NCI-H128 (cell line): Measurements from ENCODE around the gene GNB1L.

Experiments used
- DNase-seq: peaks from one replicate; lab custom pipeline; 2025; ENCODE audit not compliant: unreplicated experiment; lab: John Stamatoyannopoulos, UW

The GNB1L gene

GRCh38 chr22:19876314-19876940, 21.8 kb upstream of the GNB1L start:
- no peak for DNase-seq

DNA sequence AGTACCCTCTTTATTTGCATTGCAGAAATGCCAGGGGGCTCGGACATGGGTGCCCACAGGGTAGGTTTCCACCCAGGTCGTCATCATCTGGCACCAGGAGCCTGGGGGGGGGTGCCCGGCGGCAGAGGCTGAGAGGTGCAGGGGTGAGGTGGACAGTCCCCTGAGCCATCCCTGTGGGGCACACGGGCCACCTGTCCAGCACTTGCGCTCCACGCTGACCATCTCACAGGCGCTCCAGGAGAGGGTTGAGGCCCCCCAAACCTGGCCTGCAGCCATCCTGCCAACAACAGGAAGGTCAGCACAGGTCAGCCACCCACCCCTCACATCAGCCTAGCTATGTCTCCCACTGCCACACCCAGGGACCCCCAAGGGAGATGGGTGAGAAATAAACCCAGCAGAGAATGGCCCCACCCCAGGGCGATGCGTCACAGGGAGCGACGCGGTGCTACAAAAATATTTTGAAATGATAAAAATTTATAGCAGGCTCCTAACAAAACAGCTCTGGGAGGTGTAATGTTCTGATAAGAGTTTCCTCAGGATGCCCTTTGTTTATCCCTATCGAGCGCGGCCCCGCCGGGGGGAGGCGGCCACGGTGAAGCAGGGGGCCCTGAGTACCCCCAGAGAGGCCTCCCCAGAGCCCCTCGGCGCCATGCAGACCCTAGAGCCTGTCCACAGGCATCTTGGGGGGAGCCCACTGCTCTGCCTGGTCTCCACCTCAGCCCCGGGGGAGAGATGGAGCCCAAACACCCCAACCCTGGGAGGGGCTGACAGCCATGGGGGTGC, 21.0 kb upstream of the GNB1L start:
- DNase-seq, result no peak

DNA sequence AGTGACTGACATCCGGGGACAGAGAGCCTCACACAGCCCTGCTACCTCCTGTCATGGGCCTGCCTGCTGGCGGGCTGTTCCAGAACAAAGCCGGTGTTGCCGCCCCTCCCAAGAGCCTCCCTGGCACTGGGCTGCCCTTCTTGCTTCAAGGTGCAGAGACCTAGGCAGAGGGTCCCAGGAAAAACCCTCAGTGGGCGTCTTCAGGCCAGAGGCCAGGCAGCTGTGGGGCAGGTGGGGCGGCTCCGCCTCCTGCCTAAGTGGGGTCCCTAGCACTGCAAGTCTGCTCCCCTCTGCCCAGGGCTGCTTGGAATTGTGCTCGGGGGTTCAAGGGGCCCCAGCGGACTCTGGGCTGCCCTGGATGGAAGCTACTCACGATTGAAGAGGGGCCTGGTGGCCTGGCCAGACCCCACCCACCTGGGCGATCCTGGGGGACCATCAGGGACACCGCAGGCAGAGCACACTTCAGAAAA, 20.4 kb upstream of the GNB1L start:
- no peak for DNase-seq

- DNase-seq, result peak; percentile 25
Observed at GRCh38 chr22:19874307-19875060, 19.8 kb upstream of the GNB1L start.

DNA sequence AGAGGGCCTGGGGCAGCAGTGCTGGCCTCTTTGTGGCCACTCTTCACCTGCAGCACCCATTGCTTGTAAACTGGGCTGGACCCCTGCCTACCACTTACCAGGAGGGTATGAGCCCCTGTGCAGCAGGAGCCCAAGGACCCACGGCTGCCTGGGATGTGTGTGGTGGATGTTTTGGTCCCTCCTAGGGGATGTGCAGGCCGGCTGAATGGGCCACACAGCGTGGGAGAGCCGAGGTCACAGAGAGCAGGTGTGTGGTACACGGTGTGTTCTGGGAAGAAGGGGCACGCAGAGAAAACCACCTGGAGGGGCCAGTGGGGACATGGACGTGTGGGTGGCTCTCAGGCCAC, 19.3 kb upstream of the GNB1L start:
- DNase-seq, result no peak

- DNase-seq, result no peak
Observed at GRCh38 chr22:19873138-19873959, 18.7 kb upstream of the GNB1L start.

DNA sequence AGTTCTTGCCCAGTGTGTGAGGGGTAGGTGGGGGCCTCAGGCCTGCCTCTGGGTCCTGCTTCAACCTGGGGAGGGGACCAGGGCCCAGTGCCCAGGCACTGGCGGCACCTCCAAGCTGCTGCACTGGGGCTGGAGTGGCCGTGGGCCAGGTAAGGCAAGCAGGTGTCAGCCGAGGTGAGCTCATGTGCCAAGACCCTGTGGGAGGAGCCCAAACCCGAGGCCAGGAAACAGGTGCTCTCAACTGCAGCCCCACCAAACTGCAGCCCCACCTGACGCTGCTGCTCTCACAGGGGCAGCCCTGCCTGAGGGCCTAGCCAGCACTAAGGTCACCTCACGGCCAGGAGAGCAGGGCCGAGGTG, 18.1 kb upstream of the GNB1L start:
- DNase-seq, result no peak

DNA sequence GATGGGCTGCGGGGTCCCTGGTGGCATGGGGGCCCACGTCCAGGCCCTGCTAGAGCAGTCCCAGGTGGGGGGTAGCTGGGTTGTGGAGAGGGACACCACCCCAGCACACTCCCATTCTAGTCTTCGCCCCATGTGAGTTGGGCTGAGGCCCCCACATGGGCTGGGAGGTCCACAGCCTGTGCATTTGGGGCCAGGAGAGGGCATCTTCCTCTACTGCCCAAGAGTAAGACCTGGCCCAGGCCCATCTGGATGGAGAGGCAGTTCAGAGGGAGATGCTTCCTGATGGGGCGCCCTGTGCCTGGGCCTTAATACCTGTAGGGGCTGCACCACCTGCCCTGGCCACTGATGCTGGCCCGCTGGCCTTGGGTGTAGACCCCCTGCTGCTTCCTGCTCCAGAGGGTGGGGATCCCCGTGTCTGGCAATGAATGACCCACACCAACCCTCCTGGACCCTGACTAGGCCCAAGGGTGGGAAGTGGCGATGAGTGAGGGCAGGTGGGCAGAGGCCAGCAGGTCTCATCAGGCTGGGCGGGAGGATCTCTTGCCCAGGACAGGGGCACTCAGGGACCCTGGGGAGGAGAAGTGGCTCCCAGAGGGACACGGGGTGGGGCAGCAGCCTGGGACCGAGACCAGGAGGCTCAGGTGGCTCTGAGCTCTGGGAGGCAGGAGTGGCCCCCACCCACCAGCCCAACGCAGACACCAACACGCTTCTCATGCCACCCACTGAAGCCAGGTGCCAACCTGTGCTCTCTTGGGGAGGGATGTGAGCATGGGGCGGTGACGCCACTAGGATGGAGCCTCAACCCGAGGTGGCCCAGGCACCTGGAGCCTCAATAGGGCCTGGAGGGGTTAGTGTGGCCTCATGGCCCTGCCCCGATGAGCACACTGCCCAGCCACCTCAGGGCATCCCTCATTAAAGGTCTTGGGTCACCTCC, 17.4 kb upstream of the GNB1L start:
- DNase-seq, result no peak

- DNase-seq, result no peak
Observed at GRCh38 chr22:19871023-19871844, 16.6 kb upstream of the GNB1L start.

GRCh38 chr22:19870153-19871022, 15.7 kb upstream of the GNB1L start:
- no peak for DNase-seq

DNA sequence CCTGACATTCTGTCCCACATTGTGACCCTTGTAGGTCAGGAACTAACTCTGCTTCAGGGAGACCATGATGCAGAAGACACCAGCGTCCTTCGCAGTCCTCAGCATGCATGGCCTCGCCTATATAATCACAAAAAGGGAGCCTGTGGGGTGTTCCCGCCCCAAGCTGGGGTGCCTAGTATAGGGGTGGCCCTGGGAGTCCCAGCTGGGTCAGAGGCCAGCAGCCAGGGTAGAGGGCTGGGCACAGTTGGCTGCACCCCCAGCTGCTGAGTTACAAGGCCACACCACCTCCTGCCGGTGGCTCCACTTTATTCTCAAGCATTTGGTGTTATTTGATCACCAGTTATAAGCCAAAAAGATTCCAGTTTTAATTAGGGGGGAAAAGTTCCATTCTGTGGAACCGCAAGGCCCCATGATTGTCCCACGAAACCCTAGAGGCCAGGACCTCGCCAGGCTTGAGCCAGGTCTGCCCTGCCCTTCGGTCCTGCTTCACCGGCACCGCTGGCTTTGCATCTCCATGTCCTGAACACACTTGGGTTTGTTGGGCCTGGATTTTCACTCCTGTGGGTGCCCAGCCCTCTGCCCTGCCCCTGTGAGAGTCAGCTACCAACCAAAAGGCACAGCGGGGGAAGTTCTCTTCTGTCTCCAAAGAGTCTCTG, 15.0 kb upstream of the GNB1L start:
- DNase-seq, result no peak

GRCh38 chr22:19868773-19869471, 14.2 kb upstream of the GNB1L start:
- no peak for DNase-seq

GRCh38 chr22:19868333-19868732, 13.7 kb upstream of the GNB1L start:
- DNase-seq, result no peak

DNA sequence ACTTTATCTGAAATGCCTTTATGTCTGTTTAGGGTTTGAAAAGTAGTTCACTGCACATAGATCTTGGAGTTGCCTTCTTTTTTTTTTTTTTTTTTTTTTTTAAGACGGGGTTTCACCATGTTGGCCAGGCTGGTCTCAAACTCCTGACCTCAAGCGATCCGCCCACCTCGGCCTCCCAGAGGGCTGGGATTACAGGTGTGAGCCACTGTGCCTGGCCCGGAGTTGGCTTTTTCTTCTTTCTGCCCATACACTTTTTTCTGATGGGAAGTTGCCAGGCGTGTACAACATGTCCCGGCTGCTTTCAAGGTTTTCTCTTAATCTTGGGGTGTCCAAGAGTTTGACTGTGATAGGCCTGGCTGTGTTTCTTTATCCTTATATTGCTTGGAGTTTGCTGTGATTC, 12.9 kb upstream of the GNB1L start:
- DNase-seq, result no peak

GRCh38 chr22:19866665-19867009, 12.0 kb upstream of the GNB1L start:
- no peak for DNase-seq

DNA sequence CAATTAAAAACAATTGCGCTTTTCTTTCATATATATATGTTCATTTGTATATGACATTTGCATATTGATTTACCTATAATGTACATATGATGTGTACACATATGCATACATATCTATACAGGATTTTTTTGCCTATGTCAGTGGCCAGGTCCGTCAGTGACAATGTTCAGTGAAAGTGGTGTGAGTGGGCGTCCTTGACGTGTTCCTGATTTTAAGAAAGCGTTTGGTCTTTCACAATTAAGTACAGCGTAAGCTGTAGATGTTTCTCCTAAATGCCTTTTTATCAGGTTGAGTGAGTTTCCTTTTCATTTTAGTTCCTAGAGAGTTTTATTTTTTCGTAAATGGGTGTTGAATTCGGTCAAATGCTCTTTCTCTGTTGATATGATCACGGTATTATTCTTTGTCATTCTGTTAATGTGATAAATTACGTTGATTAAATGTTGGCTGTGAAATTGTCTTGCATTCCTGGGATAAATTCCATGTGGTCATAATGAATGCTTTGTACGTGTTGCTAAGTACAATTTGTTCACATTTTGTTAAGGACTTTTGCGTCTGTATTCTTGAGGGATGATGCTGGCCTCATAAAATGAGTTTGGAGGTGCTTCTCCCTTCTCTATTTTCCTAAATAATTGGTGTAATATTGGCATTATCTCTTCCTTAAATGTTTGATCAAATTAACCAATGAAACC, 10.6 kb upstream of the GNB1L start:
- no peak for DNase-seq
